ENCODE results near the gene LYZL1. TPM values are rescaled to one million over a fixed set of nuclear protein-coding genes. Genes with fewer than 3 reads are reported as not detected.

LYZL1 gene
- total RNA-seq, 2 experiments from 2014 or later, result not detected

DNA sequence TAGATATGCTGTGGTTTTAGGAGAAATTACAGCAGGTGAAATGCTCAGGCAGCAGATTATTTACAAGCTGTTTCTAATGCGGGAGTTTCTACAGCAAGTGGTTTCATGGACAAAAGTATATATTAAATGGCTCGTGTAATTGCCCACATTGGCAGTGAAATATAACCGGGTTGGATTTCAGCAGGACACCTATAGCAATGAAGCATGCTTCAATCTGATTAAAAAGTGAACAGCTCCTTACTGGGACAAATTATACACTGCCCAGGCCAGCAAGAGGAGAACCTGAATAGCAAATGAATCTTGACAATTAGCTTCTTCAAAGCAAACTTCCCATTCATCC is 35.2 kb upstream of the LYZL1 start:
- ChIA-PET POLR2A (no interaction called here), CTCF (interaction anchor here (0.7 to 1.1 kb wide), 2 partner anchors 10 to 1414 kb away, joined by 3 to 4 read pairs; no protein-coding TSS in a partner anchor)
- Mint-ChIP-seq H3K4me3 (no peak overlapping the region), H3K4me1 (no peaks in the 10 kb centered on the region), H3K9me3 (no peaks in the 10 kb centered on the region), H3K36me3 (ENCODE audit: low read depth) (no peaks in the 10 kb centered on the region), H3K27ac (no peak overlapping the region), H3K27me3 (peaks cover 9% of the 10 kb centered on the region)
- DNase-seq, result no peak

DNA sequence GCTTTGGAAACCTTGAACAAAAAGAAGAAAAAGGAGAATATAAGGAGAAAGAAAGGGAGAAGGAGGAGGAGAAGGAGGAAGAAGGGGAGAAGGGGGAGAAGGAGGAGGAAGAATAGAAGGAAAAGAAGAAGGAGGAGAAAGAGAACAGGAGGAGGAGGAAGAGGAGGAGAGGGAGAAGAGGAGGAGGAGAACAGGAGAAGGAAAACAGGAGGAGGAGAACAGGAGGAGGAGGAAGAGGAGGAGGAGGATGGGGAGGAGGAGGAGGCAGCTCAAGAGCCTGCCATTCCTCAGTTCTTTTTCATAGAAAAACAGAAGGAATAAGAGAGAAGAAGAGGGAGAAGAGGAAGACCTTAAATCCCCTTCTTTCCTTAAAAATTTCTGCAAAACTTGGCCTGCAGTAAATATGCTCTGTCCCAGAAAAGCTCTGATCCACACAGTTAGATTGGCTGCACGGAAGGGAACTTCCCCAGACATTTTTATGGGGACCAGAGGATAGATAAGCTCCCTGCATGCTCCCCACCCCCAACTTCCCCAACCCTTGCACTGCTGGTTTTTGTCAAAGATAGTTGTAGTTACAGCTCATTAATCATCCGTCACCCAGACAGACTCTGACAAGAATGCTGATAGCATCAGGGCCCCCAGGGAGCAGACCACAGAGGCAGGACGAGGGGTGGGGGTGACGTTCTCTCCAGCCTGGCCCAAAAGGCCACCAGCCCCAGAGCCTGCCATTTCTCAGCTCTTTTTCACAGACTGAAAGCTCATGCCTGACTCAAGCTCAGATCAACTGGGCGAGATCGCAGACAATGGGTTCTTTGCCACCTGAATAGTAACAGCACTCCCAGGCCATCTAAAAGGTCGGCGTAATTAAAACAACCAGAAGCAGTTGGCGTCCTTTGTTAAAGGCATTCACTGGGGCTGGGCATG is 34.5 kb upstream of the LYZL1 start:
- POLR2A ChIA-PET, result no interaction called here
- CTCF ChIA-PET, result interaction anchor here (0.7 kb wide), 1 partner anchor 1415 kb away, joined by 4 read pairs; no protein-coding TSS in a partner anchor
- Mint-ChIP-seq H3K4me1 (no peaks in the 10 kb centered on the region), H3K27me3 (peaks cover 9% of the 10 kb centered on the region), H3K27ac (no peak overlapping the region), H3K9me3 (no peaks in the 10 kb centered on the region), H3K36me3 (ENCODE audit: low read depth) (no peaks in the 10 kb centered on the region), H3K4me3 (no peak overlapping the region)
- no peak for DNase-seq

DNA sequence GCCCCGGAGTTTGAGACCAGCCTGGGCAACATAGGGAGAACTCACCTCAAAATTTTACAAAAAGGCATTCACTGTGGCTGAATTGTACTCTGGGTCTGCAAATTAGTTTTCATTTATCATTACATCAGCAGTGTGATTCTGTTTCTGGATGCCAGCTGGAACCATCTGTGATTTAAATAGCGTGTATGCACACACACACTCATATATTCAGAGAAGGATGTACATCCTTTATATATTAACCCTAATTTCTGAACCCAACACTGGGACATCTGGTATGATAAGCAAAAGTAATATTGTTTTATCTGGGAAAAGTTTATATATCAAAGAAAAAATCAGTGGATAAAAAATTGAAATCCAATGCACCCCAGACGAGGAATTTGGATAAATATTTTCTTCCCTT is 33.8 kb upstream of the LYZL1 start:
- Mint-ChIP-seq H3K27me3 (peaks cover 9% of the 10 kb centered on the region), H3K4me1 (no peaks in the 10 kb centered on the region), H3K36me3 (ENCODE audit: low read depth) (no peaks in the 10 kb centered on the region)

GRCh38 chr10:29256019-29256418 is 32.9 kb upstream of the LYZL1 start:
- H3K4me1 Mint-ChIP-seq, result no peaks in the 10 kb centered on the region
- no peaks in the 10 kb centered on the region for H3K9me3 Mint-ChIP-seq
- H3K27me3 Mint-ChIP-seq, result peaks cover 9% of the 10 kb centered on the region
- POLR2A ChIA-PET, result no interaction called here
- no peak for DNase-seq
- H3K27ac Mint-ChIP-seq, result no peak overlapping the region
- CTCF ChIA-PET, result no interaction called here
- no peak overlapping the region for H3K4me3 Mint-ChIP-seq
- H3K36me3 Mint-ChIP-seq (ENCODE audit: low read depth), result no peaks in the 10 kb centered on the region

More for the DNA sequence above, 33.8 kb upstream of the LYZL1 start:
- ChIA-PET POLR2A (no interaction called here), CTCF (no interaction called here)
- DNase-seq, result no peak
- Mint-ChIP-seq H3K27ac (no peak overlapping the region), H3K9me3 (no peaks in the 10 kb centered on the region), H3K4me3 (no peak overlapping the region)

GRCh38 chr10:29256586-29256985 is 32.3 kb upstream of the LYZL1 start:
- POLR2A ChIA-PET, result no interaction called here
- no peaks in the 10 kb centered on the region for H3K4me1 Mint-ChIP-seq
- peaks cover 9% of the 10 kb centered on the region for H3K27me3 Mint-ChIP-seq
- no peak overlapping the region for H3K4me3 Mint-ChIP-seq
- H3K9me3 Mint-ChIP-seq, result no peaks in the 10 kb centered on the region
- CTCF ChIA-PET, result no interaction called here
- no peaks in the 10 kb centered on the region for H3K36me3 Mint-ChIP-seq (ENCODE audit: low read depth)
- no peak overlapping the region for H3K27ac Mint-ChIP-seq
- DNase-seq, result no peak

- Mint-ChIP-seq H3K36me3 (ENCODE audit: low read depth) (no peaks in the 10 kb centered on the region), H3K9me3 (no peaks in the 10 kb centered on the region), H3K4me3 (no peak overlapping the region), H3K4me1 (no peaks in the 10 kb centered on the region), H3K27me3 (peaks cover 9% of the 10 kb centered on the region), H3K27ac (no peak overlapping the region)
- DNase-seq, result no peak
- CTCF ChIA-PET, result no interaction called here
- POLR2A ChIA-PET, result no interaction called here
Measured at GRCh38 chr10:29257106-29257783, 31.6 kb upstream of the LYZL1 start.

- H3K4me1 Mint-ChIP-seq, result no peaks in the 10 kb centered on the region
- H3K36me3 Mint-ChIP-seq (ENCODE audit: low read depth), result no peaks in the 10 kb centered on the region
- no peak overlapping the region for H3K27ac Mint-ChIP-seq
- CTCF ChIA-PET, result no interaction called here
- DNase-seq, result no peak
- peaks cover 9% of the 10 kb centered on the region for H3K27me3 Mint-ChIP-seq
- POLR2A ChIA-PET, result no interaction called here
- H3K4me3 Mint-ChIP-seq, result no peak overlapping the region
- H3K9me3 Mint-ChIP-seq, result no peaks in the 10 kb centered on the region
Measured at GRCh38 chr10:29257784-29258135, 31.1 kb upstream of the LYZL1 start.

DNA sequence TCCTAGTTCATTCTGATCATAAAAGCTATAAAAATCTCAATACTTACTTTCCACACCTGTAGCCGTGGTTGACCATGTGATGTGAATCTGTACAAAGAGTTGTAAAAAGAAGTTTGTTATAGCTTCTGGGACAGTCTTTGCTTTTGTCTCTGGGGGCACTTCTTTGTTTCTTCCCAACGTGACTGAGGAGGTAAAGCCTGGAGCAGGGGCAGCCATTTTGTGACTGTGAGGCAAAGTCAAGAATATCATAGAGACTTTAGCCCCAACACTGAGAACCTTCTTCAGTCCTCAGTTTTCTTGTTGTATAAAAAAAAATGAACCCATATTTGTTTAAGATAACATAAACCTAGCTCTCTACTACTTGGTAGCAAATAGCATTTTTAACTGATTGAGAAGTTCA is 29.4 kb upstream of the LYZL1 start:
- Mint-ChIP-seq H3K36me3 (ENCODE audit: low read depth) (no peaks in the 10 kb centered on the region), H3K4me1 (no peaks in the 10 kb centered on the region), H3K4me3 (no peak overlapping the region), H3K9me3 (no peaks in the 10 kb centered on the region), H3K27me3 (peaks cover 1% of the 10 kb centered on the region), H3K27ac (no peak overlapping the region)
- CTCF ChIA-PET, result no interaction called here
- POLR2A ChIA-PET, result no interaction called here
- no peak for DNase-seq

DNA sequence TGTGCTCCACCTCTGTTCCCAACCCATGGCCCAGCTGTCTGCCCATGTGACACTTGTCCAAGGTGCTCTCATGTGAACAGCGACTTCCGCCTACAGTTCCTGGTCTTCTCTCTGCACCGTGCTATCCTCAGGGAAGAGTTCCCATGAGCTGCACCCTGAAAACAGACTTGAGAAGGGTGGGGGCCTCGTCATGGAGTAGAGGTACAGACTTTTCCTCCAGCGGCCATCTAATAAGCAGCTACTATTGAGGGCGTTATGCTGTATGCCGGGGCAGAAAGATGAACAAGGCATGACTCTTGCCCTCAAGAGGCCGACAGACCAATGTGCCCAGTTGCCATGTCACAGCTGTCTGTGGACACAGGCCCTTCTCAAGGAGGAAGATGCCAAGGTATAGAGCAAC is 25.4 kb upstream of the LYZL1 start:
- Mint-ChIP-seq H3K4me3 (no peak overlapping the region), H3K9me3 (no peaks in the 10 kb centered on the region), H3K27ac (no peak overlapping the region), H3K4me1 (no peaks in the 10 kb centered on the region), H3K27me3 (no peaks in the 10 kb centered on the region), H3K36me3 (ENCODE audit: low read depth) (no peaks in the 10 kb centered on the region)
- CTCF ChIA-PET, result no interaction called here
- POLR2A ChIA-PET, result no interaction called here
- DNase-seq, result no peak

DNA sequence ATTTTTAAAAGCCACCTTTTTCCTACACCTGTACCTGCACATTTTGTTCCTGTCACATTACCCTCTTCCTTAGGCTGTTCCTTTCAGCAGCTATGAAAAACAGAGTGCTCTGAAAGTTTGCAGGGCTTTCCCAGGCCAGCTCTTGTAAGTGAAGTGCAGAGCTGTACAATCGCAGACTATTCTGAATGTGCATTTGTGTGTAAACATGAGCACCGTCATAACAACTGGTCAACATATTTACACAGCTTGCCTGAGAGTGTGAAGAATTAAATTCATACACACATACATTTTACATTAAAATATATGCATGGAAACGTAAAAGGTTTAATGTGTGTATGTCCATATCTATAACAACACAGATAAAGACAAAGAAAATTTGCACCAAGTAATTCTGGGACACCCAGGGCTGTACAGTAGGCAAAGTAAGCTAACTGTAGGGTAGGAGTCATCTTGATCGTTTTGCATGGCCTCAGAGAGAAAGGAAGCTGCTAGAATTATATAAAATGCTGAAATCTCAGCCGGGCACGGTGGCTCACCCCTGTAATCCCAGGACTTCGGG is 23.6 kb upstream of the LYZL1 start:
- Mint-ChIP-seq H3K9me3 (no peaks in the 10 kb centered on the region), H3K36me3 (ENCODE audit: low read depth) (no peaks in the 10 kb centered on the region), H3K27me3 (no peaks in the 10 kb centered on the region), H3K27ac (no peak overlapping the region), H3K4me1 (no peaks in the 10 kb centered on the region), H3K4me3 (no peak overlapping the region)
- POLR2A ChIA-PET, result no interaction called here
- CTCF ChIA-PET, result no interaction called here
- no peak for DNase-seq

DNA sequence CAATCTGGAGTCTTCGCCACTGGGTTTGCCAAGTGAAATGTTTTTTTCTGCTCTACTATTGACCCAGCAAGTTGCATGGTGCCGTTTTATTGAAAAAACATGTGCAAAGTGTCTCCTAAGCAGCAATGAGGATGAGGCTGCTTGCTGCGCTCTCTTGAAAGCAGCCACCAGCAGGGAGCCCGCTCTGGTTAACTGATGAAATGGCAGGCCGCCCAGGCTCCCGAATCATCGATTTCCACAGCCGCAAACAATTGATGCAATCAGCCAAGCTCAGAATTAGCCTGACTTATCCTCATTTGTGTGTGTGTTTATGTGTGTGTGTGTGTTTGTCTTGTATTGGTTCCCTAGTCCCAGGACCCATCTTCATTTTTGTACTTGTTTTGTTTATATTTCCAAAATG is 22.2 kb upstream of the LYZL1 start:
- Mint-ChIP-seq H3K4me1 (no peaks in the 10 kb centered on the region), H3K9me3 (no peaks in the 10 kb centered on the region), H3K27ac (no peak overlapping the region), H3K27me3 (no peaks in the 10 kb centered on the region), H3K4me3 (no peak overlapping the region), H3K36me3 (ENCODE audit: low read depth) (no peaks in the 10 kb centered on the region)
- DNase-seq, result no peak
- ChIA-PET POLR2A (no interaction called here), CTCF (no interaction called here)

- POLR2A ChIA-PET, result no interaction called here
- H3K4me3 Mint-ChIP-seq, result no peak overlapping the region
- no peak overlapping the region for H3K27ac Mint-ChIP-seq
- CTCF ChIA-PET, result no interaction called here
- H3K4me1 Mint-ChIP-seq, result no peaks in the 10 kb centered on the region
- no peaks in the 10 kb centered on the region for H3K36me3 Mint-ChIP-seq (ENCODE audit: low read depth)
- no peaks in the 10 kb centered on the region for H3K9me3 Mint-ChIP-seq
- DNase-seq, result no peak
- H3K27me3 Mint-ChIP-seq, result peaks cover 1% of the 10 kb centered on the region
Measured at GRCh38 chr10:29268011-29268410, 20.9 kb upstream of the LYZL1 start.

DNA sequence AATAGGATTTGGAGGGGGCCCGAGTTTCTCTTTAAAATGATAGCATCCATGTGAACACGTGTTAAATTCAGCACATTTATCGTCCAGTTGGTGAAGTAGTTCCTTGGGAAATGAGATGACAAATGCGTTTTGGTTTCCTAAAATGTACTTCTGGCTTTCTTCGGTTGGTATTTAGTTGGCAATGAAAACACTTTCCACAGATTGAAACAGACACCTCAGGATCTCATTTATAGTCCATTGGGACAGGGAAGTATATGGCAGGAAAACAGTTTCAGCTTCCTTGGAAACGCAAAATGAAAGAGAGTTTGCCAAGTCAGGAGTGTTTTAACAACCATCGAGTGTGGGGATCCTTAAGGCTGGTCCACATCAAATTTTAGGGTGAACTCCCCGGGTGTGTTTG is 19.4 kb upstream of the LYZL1 start:
- CTCF ChIA-PET, result no interaction called here
- Mint-ChIP-seq H3K4me3 (no peak overlapping the region), H3K9me3 (no peaks in the 10 kb centered on the region), H3K27me3 (peaks cover 1% of the 10 kb centered on the region), H3K36me3 (ENCODE audit: low read depth) (no peaks in the 10 kb centered on the region), H3K27ac (no peak overlapping the region), H3K4me1 (no peaks in the 10 kb centered on the region)
- POLR2A ChIA-PET, result no interaction called here
- DNase-seq, result no peak

GRCh38 chr10:29270883-29271282 is 18.0 kb upstream of the LYZL1 start:
- Mint-ChIP-seq H3K36me3 (ENCODE audit: low read depth) (no peaks in the 10 kb centered on the region), H3K4me1 (no peaks in the 10 kb centered on the region), H3K9me3 (no peaks in the 10 kb centered on the region), H3K4me3 (no peak overlapping the region), H3K27ac (no peak overlapping the region), H3K27me3 (peaks cover 1% of the 10 kb centered on the region)
- POLR2A ChIA-PET, result no interaction called here
- CTCF ChIA-PET, result no interaction called here
- DNase-seq, result no peak
